NCI-H2196 (cell line): ENCODE results near the gene ABHD8.

Experiments
- DNase-seq: peaks from one replicate; lab custom pipeline; 2025; ENCODE audit not compliant: unreplicated experiment; lab: John Stamatoyannopoulos, UW

ABHD8 gene

DNA sequence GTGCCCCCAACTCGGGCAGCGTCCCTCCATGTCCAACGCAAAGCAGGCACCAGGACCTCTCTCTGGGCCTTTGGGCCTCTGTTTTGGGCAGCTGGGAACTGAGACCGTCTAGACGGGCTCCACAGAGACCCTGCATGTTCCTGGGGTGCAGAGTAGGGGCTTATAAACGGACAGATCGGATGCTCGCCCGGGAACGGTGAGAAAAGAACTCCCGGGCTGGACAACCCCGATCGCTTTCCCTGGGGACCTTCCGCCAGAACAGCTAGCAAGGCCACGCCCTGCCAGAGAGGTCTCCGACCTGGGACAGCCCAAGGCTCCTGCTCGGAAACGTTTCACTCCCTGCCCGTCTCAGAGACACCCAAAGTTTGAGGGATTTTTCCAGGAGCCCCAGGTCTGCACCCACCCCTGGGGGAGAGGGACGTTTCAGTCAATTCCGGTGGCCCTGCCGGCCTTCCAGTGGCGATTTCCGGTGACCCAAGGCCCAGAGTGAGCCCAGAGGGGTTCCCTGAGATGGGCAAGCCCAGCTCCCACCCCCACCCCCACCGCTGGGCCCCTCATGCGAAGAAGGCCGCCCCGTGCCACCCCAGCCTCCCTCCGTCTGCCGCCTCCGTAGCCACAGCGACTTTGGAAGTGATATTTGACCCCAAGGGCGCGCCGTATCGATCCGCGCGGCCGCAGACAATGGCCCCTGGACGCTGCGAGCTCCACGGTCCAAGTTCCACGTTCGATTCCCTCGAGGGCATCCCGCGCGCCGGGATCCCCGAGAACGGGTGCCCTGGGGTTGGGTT, 59.2 kb downstream of the ABHD8 start:
- DNase-seq: no peak

- DNase-seq: no peak
Observed at GRCh38 chr19:17243211-17243829, 59.9 kb downstream of the ABHD8 start.

DNA sequence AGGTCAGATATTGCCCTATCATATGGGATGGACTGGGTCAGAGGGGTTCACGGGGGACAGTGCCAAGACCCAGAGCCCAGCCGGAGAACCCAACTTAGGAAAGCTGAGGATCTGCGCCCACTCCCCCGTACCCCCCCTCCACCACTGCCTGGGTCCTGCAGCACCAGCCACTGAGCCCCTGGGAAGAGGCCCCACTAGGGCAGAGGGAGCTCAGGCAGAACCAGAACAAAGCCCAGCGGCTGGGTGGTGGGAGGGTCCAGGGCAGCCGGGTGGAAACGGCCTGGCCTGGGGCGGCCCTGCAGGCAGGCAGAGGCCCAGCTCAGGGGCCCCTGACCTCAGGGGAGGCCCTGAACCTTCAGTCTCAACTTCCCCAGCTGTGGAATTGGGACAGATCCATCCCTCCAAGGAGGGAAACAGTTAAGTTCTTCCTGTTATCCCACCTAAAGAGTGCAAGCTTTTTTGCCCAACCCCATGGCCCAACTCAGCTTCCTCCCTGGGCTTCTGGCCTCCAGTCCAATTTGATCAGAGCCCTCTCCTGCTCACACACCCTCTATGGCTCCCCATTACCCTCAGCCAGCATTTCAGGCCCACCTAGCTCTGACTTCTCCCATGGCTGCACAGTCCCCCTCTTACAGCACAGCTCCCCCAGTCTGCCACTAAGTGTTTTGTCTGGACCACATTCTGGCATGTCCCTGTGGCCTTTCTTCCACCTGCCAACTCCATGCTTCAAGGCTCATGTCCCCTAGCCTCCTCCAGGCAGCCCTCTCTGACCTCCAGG, 60.6 kb downstream of the ABHD8 start:
- no peak for DNase-seq
